GM21515 (cell line): ENCODE data around the gene GPATCH11.

ENCODE experiments used
- ATAC-seq: cut with Tn5 transposase; IDR thresholded peaks from one replicate; pipeline ENCODE4 v1.9.1; 2021; ENCODE audit not compliant: unreplicated experiment

GPATCH11 gene

GRCh38 chr2:37083873-37084794, at the start of gene GPATCH11, which contains the start of gene HEATR5B:
GPATCH11 (plus strand) TSS chr2:37084518; CDS start chr2:37088382, 3,864 bp downstream.
HEATR5B (minus strand) TSS chr2:37084372; CDS start chr2:37083414, 958 bp downstream.
- ATAC-seq: peak; percentile 75

GRCh38 chr2:37037771-37038170, 46.5 kb upstream of the GPATCH11 start:
- no peak for ATAC-seq

DNA sequence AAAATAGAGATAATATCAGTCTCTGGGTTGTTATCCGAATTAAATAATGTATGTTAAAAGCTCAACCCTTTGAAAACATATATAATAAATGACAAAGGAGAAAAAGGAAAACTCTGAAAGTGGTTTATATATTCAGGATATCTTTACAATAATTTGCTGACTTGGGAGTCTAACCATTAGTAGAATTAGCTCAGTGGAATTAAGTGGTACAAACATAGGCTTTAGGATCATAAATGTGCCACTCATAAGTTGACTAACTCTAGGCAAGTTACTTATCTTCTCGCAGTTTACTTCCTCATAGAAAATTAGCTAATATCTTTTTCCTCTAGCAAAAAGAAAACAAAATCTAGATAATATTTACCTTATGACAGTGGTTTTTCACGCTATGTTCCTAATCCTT, 44.7 kb upstream of the GPATCH11 start:
- ATAC-seq: no peak

GRCh38 chr2:37052600-37053332, 31.6 kb upstream of the GPATCH11 start:
- ATAC-seq: no peak

DNA sequence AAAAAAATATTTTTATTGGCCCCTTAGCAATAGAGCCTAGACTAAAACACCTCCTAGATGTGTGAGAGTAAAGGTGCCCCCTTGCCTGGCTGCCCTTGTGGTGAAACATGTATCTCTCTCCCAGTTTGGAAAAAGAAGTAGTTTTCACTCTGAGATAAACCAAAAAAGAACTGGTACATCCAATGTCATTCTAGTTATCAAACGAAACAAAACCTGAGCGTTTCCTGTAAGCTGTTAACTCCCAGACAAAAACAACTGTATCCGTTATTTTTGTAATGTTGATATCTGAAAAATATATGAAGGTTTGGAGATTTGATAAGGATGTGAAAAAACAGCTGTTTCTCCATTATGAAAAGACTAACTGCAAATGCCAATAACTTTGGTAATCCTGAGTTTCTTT, 24.5 kb upstream of the GPATCH11 start:
- no peak for ATAC-seq

- no peak for ATAC-seq
These were observed 23.9 kb upstream of the GPATCH11 start for GRCh38 chr2:37060446-37060845.

DNA sequence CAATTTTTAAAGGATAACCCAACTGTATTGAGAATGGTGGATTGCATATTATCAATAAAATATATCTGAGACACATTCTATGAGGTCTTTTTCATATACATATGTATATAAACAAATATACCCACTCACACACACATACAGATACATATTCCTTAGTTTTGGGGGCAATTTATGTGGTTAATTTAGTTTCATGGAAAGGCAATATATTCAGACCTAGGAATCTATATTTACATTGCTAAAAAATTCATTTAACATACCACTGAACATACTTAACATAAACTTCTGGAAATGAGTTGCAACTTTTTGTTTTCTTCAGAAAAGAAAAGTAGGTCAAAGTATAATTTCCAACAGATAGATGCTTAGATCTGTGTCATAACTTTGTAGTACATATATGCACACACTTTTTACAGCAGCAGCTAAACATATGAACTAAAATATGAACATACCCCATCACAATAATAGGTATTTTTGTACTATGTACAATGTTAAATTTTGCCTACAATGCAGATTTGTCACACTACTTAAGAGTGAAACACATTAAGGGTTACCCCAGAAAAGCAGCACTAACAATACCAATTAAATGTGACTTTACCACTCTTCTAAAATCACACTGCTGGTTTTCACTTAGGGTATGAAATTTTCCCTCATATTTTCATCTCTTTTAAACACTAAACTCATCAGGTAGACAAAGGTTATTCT, 23.2 kb upstream of the GPATCH11 start:
- ATAC-seq: no peak

DNA sequence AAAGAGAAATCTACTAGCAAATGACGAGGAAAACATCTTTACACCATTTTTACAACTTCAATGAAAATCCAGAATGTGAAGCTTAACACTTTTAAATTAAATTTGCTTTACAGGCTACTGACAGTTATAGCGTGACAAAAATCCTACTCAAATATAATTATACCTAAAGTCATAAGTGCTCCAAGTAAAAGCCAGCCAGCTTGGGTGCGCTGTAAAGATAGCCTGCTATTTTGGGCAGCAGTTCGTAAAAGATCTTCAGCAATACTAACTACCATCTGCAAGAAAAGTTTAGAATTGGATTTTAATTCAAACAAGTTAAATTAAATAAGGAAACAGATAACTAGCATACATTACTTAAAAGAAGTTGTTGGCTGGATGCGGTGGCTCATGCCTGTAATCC, 22.5 kb upstream of the GPATCH11 start:
- ATAC-seq: no peak

- no peak for ATAC-seq
These were observed 15.6 kb upstream of the GPATCH11 start for GRCh38 chr2:37068686-37069085.

DNA sequence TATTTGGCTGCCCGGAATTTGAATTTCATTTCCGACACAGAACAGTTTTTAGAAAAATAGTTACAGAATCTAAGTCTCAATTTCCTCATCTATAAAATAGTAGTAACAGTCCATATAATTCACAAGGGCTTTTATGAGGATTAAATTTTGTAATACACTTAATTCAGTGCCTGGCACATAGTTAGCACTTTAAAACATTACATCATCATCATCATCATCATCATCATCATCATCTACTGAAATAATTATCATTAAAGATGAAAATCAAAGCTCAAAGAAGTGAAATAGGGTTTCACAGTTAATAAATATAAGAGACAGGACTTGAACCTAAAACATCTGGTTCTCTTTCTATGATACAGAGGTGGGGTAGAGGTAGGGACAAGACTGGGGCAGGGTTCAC, 13.4 kb upstream of the GPATCH11 start:
- ATAC-seq: no peak

GRCh38 chr2:37080266-37080665, 4.1 kb upstream of the GPATCH11 start:
- no peak for ATAC-seq

GRCh38 chr2:37080689-37081088, 3.6 kb upstream of the GPATCH11 start:
- ATAC-seq: no peak

DNA sequence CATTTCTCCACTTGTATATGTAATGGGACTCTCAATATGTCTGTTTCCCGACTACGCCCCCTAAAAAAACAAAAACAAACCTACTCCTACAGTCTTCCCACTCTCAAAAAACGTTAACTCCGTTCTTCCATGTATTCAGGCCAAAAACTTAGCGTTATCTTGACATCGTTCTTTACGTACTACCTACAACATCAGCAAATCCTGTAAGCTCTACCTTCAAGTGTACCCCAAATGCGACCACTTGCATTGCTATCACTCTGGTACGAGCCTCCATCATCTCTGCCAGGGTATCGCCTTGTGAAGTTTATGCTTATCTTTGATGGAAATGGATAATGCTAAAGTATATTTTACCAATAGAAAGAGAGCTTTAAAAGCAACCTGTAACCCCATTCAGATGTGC, 479 bp downstream of the GPATCH11 start:
- ATAC-seq: no peak

- no peak for ATAC-seq
These were observed 1.4 kb downstream of the GPATCH11 start for GRCh38 chr2:37085731-37086147.

- ATAC-seq: peak; percentile 85
These were observed 5.7 kb downstream of the GPATCH11 start for GRCh38 chr2:37090019-37090477.

DNA sequence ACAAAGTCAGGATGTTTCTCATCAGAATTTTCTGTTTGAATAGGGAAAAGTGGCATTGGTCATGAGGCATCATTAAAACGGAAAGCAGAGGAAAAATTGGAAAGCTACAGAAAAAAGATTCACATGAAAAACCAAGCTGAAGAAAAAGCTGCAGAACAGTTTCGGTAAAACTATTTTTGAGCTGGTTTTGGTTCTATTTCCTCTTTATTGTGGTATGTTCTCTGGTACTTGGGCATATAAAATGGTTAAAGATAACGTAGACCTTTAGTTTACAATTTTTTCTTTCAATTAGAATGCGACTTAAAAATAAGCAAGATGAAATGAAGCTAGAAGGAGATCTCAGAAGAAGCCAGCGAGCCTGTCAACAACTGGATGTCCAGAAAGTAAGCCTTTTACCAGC, 7.6 kb downstream of the GPATCH11 start:
- ATAC-seq: peak; percentile 40

GRCh38 chr2:37096568-37096967, 12.2 kb downstream of the GPATCH11 start:
- ATAC-seq: no peak

- ATAC-seq: no peak
These were observed 14.2 kb downstream of the GPATCH11 start for GRCh38 chr2:37098416-37099118.

GRCh38 chr2:37100054-37100453, 15.7 kb downstream of the GPATCH11 start:
- ATAC-seq: no peak

DNA sequence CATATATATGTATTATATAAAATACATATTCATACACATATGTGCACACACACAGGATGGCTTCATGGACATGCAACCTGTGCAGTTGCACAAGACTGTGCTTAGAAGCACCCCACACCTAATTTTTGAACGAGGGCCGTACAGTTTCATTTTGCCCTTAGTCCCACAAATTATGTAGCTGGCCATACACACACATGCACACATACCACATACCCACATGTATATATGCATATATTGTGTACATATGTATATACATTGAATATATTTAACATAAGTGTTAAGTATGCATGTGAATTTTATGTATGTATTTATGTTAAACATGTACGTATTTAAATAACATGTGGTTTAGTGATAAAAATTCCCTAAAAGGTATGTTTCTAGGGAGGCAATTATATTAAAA, 18.3 kb downstream of the GPATCH11 start:
- no peak for ATAC-seq

- ATAC-seq: no peak
These were observed 19.9 kb downstream of the GPATCH11 start for GRCh38 chr2:37104178-37104577.
